Endothelial cell of umbilical vein (primary cell): ENCODE results near the gene UGT3A2. TPM values are rescaled to one million over a fixed set of nuclear protein-coding genes. Genes with fewer than 3 reads are reported as not detected.

ENCODE experiments used
- BruUV-seq: library from RNA; stranded (reverse); fragments of 400-500 nt; replicated peaks from 2 replicates; lab custom pipeline; 2021; lab: Mats Ljungman, UMichigan
- CTCF ChIA-PET: fragments of 300-600, 350-600 bp; sonication (Branson Sonifier 250); formaldehyde crosslinking; loops from one replicate; lab custom pipeline; 2021; ENCODE audit warnings: antibody characterized with exemption, inconsistent platforms; lab: Charles Lee
- POLR2A ChIA-PET: fragments of 300-600, 350-600 bp; sonication (Branson Sonifier 250); formaldehyde crosslinking; loops from one replicate; lab custom pipeline; 2021; ENCODE audit warnings: antibody characterized with exemption, inconsistent platforms; lab: Charles Lee
- DNase-seq: peaks from one replicate; pipeline ENCODE4 v3.0.0-alpha.2; 2011; ENCODE audit warnings: low read depth, low spot score
- FAIRE-seq: peaks from 2 replicates; lab custom pipeline; 2011; peaks lifted over from hg19 to GRCh38; lab: Jason Lieb, UNC
- H2AFZ ChIP-seq: 2 replicates; pipeline ENCODE4 v1.6.0; 2012; ENCODE audit warnings: low read depth, low read length, control low read depth, inconsistent platforms
- H3K27ac ChIP-seq: 2 replicates; pipeline ENCODE4 v1.5.1; 2011; ENCODE audit warnings: low read depth, mild to moderate bottlenecking, control low read depth, low read length, moderate library complexity; ENCODE audit not compliant: insufficient read depth
- H3K27me3 ChIP-seq, 2 experiments: 2 replicates each; pipeline versions ENCODE4 v1.6.0 to v1.6.1; 2011; ENCODE audit warnings: low read length in 2 of 2, mixed read lengths in 1 of 2; ENCODE audit not compliant: control insufficient read depth in 2 of 2, insufficient read depth in 2 of 2
- H3K36me3 ChIP-seq, 2 experiments: 2 replicates in 1 of 2; 3 replicates in 1 of 2; pipeline ENCODE4 v1.5.1; 2011; ENCODE audit warnings: low read length in 2 of 2, mild to moderate bottlenecking in 1 of 2, moderate library complexity in 1 of 2; ENCODE audit not compliant: control insufficient read depth in 2 of 2, insufficient read depth in 2 of 2; ENCODE audit errors: extremely low read depth in 1 of 2
- H3K4me1 ChIP-seq: 3 replicates; pipeline ENCODE4 v1.5.1; 2011; ENCODE audit warnings: mild to moderate bottlenecking, low read length; ENCODE audit not compliant: control insufficient read depth, insufficient read depth; ENCODE audit errors: extremely low read depth
- H3K4me2 ChIP-seq: 2 replicates; pipeline ENCODE4 v1.6.1; 2011; ENCODE audit warnings: low read length, control low read depth, mixed read lengths; ENCODE audit not compliant: insufficient read depth
- H3K4me3 ChIP-seq, 3 experiments: fragments of 200-600 bp in 1 of 3; sonication (generic), shearing (Covaris generic) in 1 of 3; replicated peaks in 1 of 3; 2 replicates each; pipeline ENCODE4 v1.5.1; 2011 to 2016; ENCODE audit warnings: control low read depth in 3 of 3, low read length in 3 of 3, mild to moderate bottlenecking in 2 of 3, inconsistent platforms in 1 of 3, low read depth in 1 of 3, moderate library complexity in 1 of 3; ENCODE audit not compliant: insufficient read depth in 1 of 3
- H3K79me2 ChIP-seq: 2 replicates; pipeline ENCODE4 v1.6.0; 2012; ENCODE audit warnings: low read length, inconsistent platforms; ENCODE audit not compliant: control insufficient read depth, insufficient read depth
- H3K9ac ChIP-seq: replicated peaks from 2 replicates; pipeline ENCODE3; 2011; ENCODE audit warnings: low read length, control low read depth; ENCODE audit not compliant: insufficient read depth; ENCODE audit errors: extremely low read depth
- H3K9me1 ChIP-seq: replicated peaks from 3 replicates; pipeline ENCODE4 v1.6.0; 2011; ENCODE audit warnings: mild to moderate bottlenecking, low read length; ENCODE audit not compliant: control insufficient read depth, insufficient read depth; ENCODE audit errors: extremely low read depth
- H3K9me3 ChIP-seq: replicated peaks from 2 replicates; pipeline ENCODE4 v1.5.1; 2012; ENCODE audit warnings: low read length, inconsistent platforms; ENCODE audit not compliant: control insufficient read depth, insufficient read depth
- H4K20me1 ChIP-seq: replicated peaks from 2 replicates; pipeline ENCODE3; 2011; ENCODE audit warnings: mild to moderate bottlenecking, low read length; ENCODE audit not compliant: control insufficient read depth, insufficient read depth; ENCODE audit errors: extremely low read depth
- CTCF ChIP-seq, 2 donors: IDR thresholded peaks; 1 replicate in 1 of 2; 2 replicates in 1 of 2; pipeline ENCODE4 v1.5.1; 2011; ENCODE audit warnings: low read length in 2 of 2, mild to moderate bottlenecking in 2 of 2, moderate library complexity in 2 of 2, control low read depth in 1 of 2, inconsistent platforms in 1 of 2, low read depth in 1 of 2; ENCODE audit not compliant: insufficient read depth in 1 of 2; ENCODE audit errors: extremely low read depth in 1 of 2
- EZH2 ChIP-seq: IDR thresholded peaks from 2 replicates; pipeline ENCODE4 v1.6.1; 2012; ENCODE audit warnings: borderline replicate concordance, low read depth, mild to moderate bottlenecking, moderate library complexity, low read length, inconsistent platforms; ENCODE audit not compliant: severe bottlenecking
- FOS ChIP-seq: IDR thresholded peaks from 2 replicates; pipeline ENCODE4 v1.6.1; 2011; ENCODE audit warnings: mild to moderate bottlenecking, low read length, moderate library complexity, borderline replicate concordance; ENCODE audit not compliant: insufficient read depth
- GATA2 ChIP-seq: IDR thresholded peaks from 2 replicates; pipeline ENCODE4 v1.7.0; 2011; ENCODE audit warnings: low read depth, mild to moderate bottlenecking, moderate library complexity, mixed read lengths, low read length; ENCODE audit not compliant: insufficient read length, insufficient read depth
- JUN ChIP-seq: IDR thresholded peaks from 2 replicates; pipeline ENCODE4 v1.6.1; 2011; ENCODE audit warnings: borderline replicate concordance, low read depth; ENCODE audit not compliant: insufficient read length, insufficient read depth
- MAX ChIP-seq: IDR thresholded peaks from 2 replicates; pipeline ENCODE4 v1.6.1; 2011; ENCODE audit not compliant: insufficient read depth, insufficient read length
- MYC ChIP-seq: IDR thresholded peaks from one replicate; pipeline ENCODE4 v1.6.1; 2011; ENCODE audit warnings: mild to moderate bottlenecking, low read depth, low read length
- POLR2A ChIP-seq: IDR thresholded peaks from 2 replicates; pipeline ENCODE4 v1.6.1; 2012; ENCODE audit warnings: low read depth, mild to moderate bottlenecking, control low read depth, low read length
- POLR2AphosphoS5 ChIP-seq: IDR thresholded peaks from 2 replicates; pipeline ENCODE4 v1.6.1; 2012; ENCODE audit warnings: low read depth, mild to moderate bottlenecking, control low read depth, low read length, moderate library complexity; ENCODE audit not compliant: insufficient read depth
- dilution Hi-C: fragments of 300-500 bp; cut with MboI; formaldehyde crosslinking; loops from one replicate; pipeline ENCODE4 v1.15.0; 2019; ENCODE audit warnings: low sequenced_read_pairs; ENCODE audit not compliant: extremely low pct_ligation_motif_present
- intact Hi-C: fragments of 100-400 bp; cut with micrococcal nuclease; formaldehyde crosslinking; loops from one replicate; pipeline ENCODE4 v1.10.0; 2022
- polyA plus RNA-seq, 4 experiments: library from polyadenylated mRNA; depleted of rRNA in 3 of 4; stranded (reverse) in 3 of 4; unstranded in 1 of 4; fragments of >200 nt; gene quantifications; 2 replicates each; pipeline versions ENCODE4 v1.2.1 to v1.2.3, GENCODE V29; 2011 to 2012; ENCODE audit warnings: missing spikeins in 1 of 4
- total RNA-seq: library from RNA; stranded (reverse); gene quantifications from 2 replicates; pipeline ENCODE4 v1.2.3, GENCODE V29; 2021

Gene UGT3A2
- total and polyA plus RNA-seq, 2 donors (not counting 3 experiments of a cell fraction or from before 2014, with no cell fraction given), result not detected

- no TSS peak for BruUV-seq
Observed at GRCh38 chr5:36009698-36010097, 57.0 kb downstream of the UGT3A2 start.

GRCh38 chr5:36007366-36007765, 59.3 kb downstream of the UGT3A2 start:
- DNase-seq (no peak), FAIRE-seq (no peak)
- no peak overlapping the region for H3K4me3 ChIP-seq
- H3K4me2 ChIP-seq, result no peak overlapping the region
- no peak overlapping the region for H3K9ac ChIP-seq
- ChIA-PET CTCF (no interaction called here), POLR2A (no interaction called here)
- intact Hi-C loops (no loop called here), dilution Hi-C loops (no loop called here)
- H3K36me3 ChIP-seq, result no peaks in the 10 kb centered on the region
- H4K20me1 ChIP-seq, result no peaks in the 10 kb centered on the region
- H3K9me1 ChIP-seq, result no peaks in the 10 kb centered on the region
- H2AFZ ChIP-seq, result no peak overlapping the region
- no peaks in the 10 kb centered on the region for H3K27me3 ChIP-seq
- H3K27ac ChIP-seq, result no peak overlapping the region
- H3K9me3 ChIP-seq, result no peaks in the 10 kb centered on the region
- TF ChIP-seq MAX (no peak), GATA2 (no peak), POLR2AphosphoS5 (no peak), MYC (no peak), FOS (no peak), EZH2 (no peak), JUN (no peak), POLR2A (no peak), CTCF (IDR thresholded peaks at IDR 0.05; ENCODE audit: extremely low read depth in 1 of 2, insufficient read depth in 1 of 2, low read depth in 1 of 2, low read length in 2 of 2) (no peak)
- H3K4me1 ChIP-seq, result no peaks in the 10 kb centered on the region
- H3K79me2 ChIP-seq, result no peaks in the 10 kb centered on the region
- no TSS peak for BruUV-seq

More at GRCh38 chr5:36009698-36010097, 57.0 kb downstream of the UGT3A2 start:
- Histone ChIP-seq H3K79me2 (no peaks in the 10 kb centered on the region), H2AFZ (no peak overlapping the region), H3K4me3 (no peak overlapping the region), H3K27me3 (no peaks in the 10 kb centered on the region), H3K9me3 (no peaks in the 10 kb centered on the region), H3K9me1 (no peaks in the 10 kb centered on the region), H3K9ac (no peak overlapping the region), H3K36me3 (no peaks in the 10 kb centered on the region), H3K4me2 (no peak overlapping the region), H4K20me1 (no peaks in the 10 kb centered on the region), H3K27ac (no peak overlapping the region), H3K4me1 (no peaks in the 10 kb centered on the region)
- POLR2A ChIA-PET, result no interaction called here
- CTCF ChIA-PET, result no interaction called here
- intact Hi-C loops, result no loop called here
- TF ChIP-seq POLR2AphosphoS5 (no peak), POLR2A (no peak), GATA2 (no peak), EZH2 (no peak), MYC (no peak)
- no peak for FAIRE-seq
- dilution Hi-C loops, result no loop called here
- no peak for DNase-seq
